OCI-LY3 (cell line): Measurements from ENCODE around the gene RALY.

ENCODE experiments used
- H2AFZ ChIP-seq: fragments of 200-600, 300-600 bp; shearing (Covaris generic); 2 replicates; pipeline ENCODE4 v1.6.0; 2014; ENCODE audit warnings: antibody characterized with exemption, low read depth, low read length
- H3K27ac ChIP-seq: fragments of 200-600, 300-600 bp; sonication (generic); 2 replicates; pipeline ENCODE4 v1.5.1; 2014; ENCODE audit warnings: mild to moderate bottlenecking, low read length, moderate library complexity, mixed read lengths
- H3K27me3 ChIP-seq: fragments of 200-600, 300-600 bp; sonication (generic); 2 replicates; pipeline ENCODE4 v1.6.1; 2014; ENCODE audit warnings: low read depth, low read length, mixed read lengths
- H3K36me3 ChIP-seq: fragments of 200-600, 300-600 bp; sonication (generic); replicated peaks from 2 replicates; pipeline ENCODE3; 2014; ENCODE audit warnings: low read depth, low read length, mixed read lengths
- H3K4me1 ChIP-seq: fragments of 300-600, 200-600 bp; sonication (generic); 2 replicates; pipeline ENCODE4 v1.6.1; 2014; ENCODE audit warnings: low read length, mixed read lengths
- H3K4me2 ChIP-seq: fragments of 200-600, 300-600 bp; sonication (generic); 2 replicates; pipeline ENCODE4 v1.6.1; 2014; ENCODE audit warnings: low read length, mixed read lengths
- H3K4me3 ChIP-seq: fragments of 300-600, 200-600 bp; sonication (generic); 2 replicates; pipeline ENCODE4 v1.5.1; 2014; ENCODE audit warnings: antibody characterized with exemption, mild to moderate bottlenecking, low read length, moderate library complexity
- H3K79me2 ChIP-seq: fragments of 300-600, 200-600 bp; shearing (Covaris generic); 2 replicates; pipeline ENCODE4 v1.6.1; 2014; ENCODE audit warnings: mild to moderate bottlenecking, low read length, mixed read lengths
- H3K9ac ChIP-seq: fragments of 300-600, 200-600 bp; shearing (Covaris generic); 2 replicates; pipeline ENCODE4 v1.6.0; 2014; ENCODE audit warnings: mild to moderate bottlenecking, low read length, moderate library complexity
- H3K9me3 ChIP-seq: fragments of 200-600, 300-600 bp; shearing (Covaris generic); 2 replicates; pipeline ENCODE4 v1.6.1; 2014; ENCODE audit warnings: low read length, mixed read lengths; ENCODE audit not compliant: insufficient read depth
- H4K20me1 ChIP-seq: fragments of 200-600, 300-600 bp; sonication (generic); 2 replicates; pipeline ENCODE4 v1.6.1; 2016; ENCODE audit warnings: low read length, mixed read lengths; ENCODE audit not compliant: insufficient read depth
- EZH2phosphoT487 ChIP-seq: fragments of 200-600 bp; shearing (Covaris generic); IDR thresholded peaks from 2 replicates; pipeline ENCODE4 v1.6.1; 2018; ENCODE audit warnings: antibody characterized with exemption, mixed run types, low read depth
- TF ChIP-seq, protein P1 (sequence below): fragments of 200-600, 300-600 bp; sonication (generic); IDR thresholded peaks from 2 replicates; pipeline ENCODE4 v1.5.1; 2014; ENCODE audit warnings: antibody characterized with exemption, low read length, low read depth

RALY gene

DNA sequence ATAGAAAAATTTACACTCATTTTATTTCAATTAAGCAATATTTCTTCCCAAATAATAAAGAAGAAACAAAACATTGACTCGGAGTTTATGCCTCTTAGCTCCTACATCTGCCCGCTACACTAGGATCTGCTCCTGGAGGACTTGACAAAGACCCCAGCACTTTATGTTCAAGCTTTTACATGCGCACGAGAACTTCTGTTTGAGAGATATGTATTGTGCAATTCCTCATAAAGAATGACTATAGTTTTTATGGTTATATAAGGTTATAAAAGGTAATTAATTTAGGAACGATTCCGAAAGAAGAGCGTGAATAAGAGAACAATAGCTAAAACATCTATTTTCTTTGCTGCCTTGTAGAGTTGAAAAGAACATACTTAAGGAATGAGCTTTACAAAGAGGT lies 12.4 kb upstream of the RALY start:
- no peak overlapping the region for H3K9ac ChIP-seq
- H4K20me1 ChIP-seq, result no peaks in the 10 kb centered on the region
- H2AFZ ChIP-seq, result no peak overlapping the region
- peaks cover 11% of the 10 kb centered on the region for H3K27me3 ChIP-seq
- no peaks in the 10 kb centered on the region for H3K9me3 ChIP-seq
- no peaks in the 10 kb centered on the region for H3K79me2 ChIP-seq
- no peak overlapping the region for H3K4me2 ChIP-seq
- no peak overlapping the region for H3K27ac ChIP-seq
- no peaks in the 10 kb centered on the region for H3K4me1 ChIP-seq
- H3K36me3 ChIP-seq, result no peaks in the 10 kb centered on the region
- H3K4me3 ChIP-seq, result no peak overlapping the region
- no peak for TF ChIP-seq EZH2phosphoT487
- TF ChIP-seq, protein P1, sequence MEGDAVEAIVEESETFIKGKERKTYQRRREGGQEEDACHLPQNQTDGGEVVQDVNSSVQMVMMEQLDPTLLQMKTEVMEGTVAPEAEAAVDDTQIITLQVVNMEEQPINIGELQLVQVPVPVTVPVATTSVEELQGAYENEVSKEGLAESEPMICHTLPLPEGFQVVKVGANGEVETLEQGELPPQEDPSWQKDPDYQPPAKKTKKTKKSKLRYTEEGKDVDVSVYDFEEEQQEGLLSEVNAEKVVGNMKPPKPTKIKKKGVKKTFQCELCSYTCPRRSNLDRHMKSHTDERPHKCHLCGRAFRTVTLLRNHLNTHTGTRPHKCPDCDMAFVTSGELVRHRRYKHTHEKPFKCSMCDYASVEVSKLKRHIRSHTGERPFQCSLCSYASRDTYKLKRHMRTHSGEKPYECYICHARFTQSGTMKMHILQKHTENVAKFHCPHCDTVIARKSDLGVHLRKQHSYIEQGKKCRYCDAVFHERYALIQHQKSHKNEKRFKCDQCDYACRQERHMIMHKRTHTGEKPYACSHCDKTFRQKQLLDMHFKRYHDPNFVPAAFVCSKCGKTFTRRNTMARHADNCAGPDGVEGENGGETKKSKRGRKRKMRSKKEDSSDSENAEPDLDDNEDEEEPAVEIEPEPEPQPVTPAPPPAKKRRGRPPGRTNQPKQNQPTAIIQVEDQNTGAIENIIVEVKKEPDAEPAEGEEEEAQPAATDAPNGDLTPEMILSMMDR, result no peak

DNA sequence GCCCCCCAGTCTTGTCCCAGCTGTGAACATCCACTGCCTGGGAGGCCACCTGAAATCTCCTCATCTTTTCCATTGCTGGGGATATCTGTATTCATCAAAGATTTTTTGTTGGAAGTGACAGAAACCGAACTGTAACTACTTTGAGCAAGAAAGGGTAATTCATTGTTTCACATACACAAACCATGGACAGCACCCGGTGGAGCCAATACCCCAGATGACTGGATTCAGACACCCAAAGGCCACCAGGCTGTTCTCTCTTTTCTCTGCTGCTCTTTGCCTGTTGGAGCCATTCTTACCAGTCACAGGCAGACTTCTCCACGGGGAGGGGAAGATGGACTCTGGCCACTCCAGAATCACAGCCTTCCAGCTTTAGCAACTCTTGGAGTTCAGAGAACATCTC lies 11.7 kb upstream of the RALY start:
- H3K9me3 ChIP-seq, result no peaks in the 10 kb centered on the region
- no peak overlapping the region for H3K27ac ChIP-seq
- no peaks in the 10 kb centered on the region for H3K4me1 ChIP-seq
- no peaks in the 10 kb centered on the region for H4K20me1 ChIP-seq
- H3K36me3 ChIP-seq, result no peaks in the 10 kb centered on the region
- H3K9ac ChIP-seq, result no peak overlapping the region
- no peak for TF ChIP-seq EZH2phosphoT487
- TF ChIP-seq, protein P1, result no peak
- H3K79me2 ChIP-seq, result no peaks in the 10 kb centered on the region
- no peak overlapping the region for H2AFZ ChIP-seq
- no peak overlapping the region for H3K4me2 ChIP-seq
- no peak overlapping the region for H3K4me3 ChIP-seq
- peaks cover 11% of the 10 kb centered on the region for H3K27me3 ChIP-seq

DNA sequence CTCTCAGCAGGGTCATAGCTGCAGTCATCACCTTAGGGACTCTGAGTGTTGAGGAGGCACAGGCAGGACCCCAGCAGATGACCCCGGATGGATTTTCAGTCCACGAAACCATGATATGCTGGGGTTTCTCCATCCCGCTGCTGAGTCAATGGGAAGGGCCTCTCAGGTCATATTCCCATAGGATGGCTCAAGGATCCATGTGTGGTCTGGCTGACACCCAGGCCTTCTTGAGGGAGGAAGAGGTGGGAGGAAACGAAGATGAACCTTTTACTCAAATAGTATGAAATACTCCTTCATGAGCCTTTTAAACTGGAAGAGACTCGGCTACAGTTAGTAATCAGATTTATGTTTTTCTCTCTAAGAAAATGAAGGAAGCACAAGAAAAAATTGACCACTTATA lies 10.3 kb upstream of the RALY start:
- no peaks in the 10 kb centered on the region for H3K9me3 ChIP-seq
- no peak overlapping the region for H2AFZ ChIP-seq
- no peak overlapping the region for H3K4me2 ChIP-seq
- no peak overlapping the region for H3K27ac ChIP-seq
- H3K4me1 ChIP-seq, result no peaks in the 10 kb centered on the region
- no peak overlapping the region for H3K4me3 ChIP-seq
- H3K27me3 ChIP-seq, result peaks cover 6% of the 10 kb centered on the region
- H4K20me1 ChIP-seq, result no peaks in the 10 kb centered on the region
- no peaks in the 10 kb centered on the region for H3K79me2 ChIP-seq
- no peaks in the 10 kb centered on the region for H3K36me3 ChIP-seq
- TF ChIP-seq, protein P1, result no peak
- TF ChIP-seq EZH2phosphoT487, result no peak
- no peak overlapping the region for H3K9ac ChIP-seq

DNA sequence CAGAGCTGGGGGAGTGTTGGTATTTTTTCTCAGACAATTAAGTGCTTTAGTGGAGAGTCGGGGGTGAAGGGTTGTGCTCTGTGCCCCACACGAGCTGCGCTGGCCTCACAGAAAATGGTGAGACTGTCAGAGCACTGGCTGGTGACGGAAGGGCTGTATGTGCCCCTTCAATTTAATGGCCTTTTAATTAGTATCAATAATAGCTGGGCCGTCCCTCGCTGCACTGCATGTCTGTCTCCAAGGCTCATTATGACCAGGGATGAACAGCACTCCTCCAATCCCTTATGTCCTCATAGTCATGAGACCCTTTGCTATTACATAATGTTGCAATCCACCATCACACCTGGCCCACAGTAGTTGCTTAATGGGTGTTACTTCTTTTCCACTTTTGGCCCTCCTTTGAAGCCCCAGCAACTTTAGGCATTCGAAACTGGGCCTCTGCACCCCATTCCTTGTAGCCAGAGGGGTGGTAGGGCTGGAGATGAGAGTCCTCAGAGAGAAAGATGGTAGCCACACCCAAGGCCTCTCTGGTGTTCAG lies 9.5 kb upstream of the RALY start:
- H2AFZ ChIP-seq, result no peak overlapping the region
- no peaks in the 10 kb centered on the region for H4K20me1 ChIP-seq
- no peaks in the 10 kb centered on the region for H3K4me1 ChIP-seq
- H3K9ac ChIP-seq, result no peak overlapping the region
- no peaks in the 10 kb centered on the region for H3K79me2 ChIP-seq
- H3K4me2 ChIP-seq, result no peak overlapping the region
- no peaks in the 10 kb centered on the region for H3K9me3 ChIP-seq
- H3K36me3 ChIP-seq, result no peaks in the 10 kb centered on the region
- no peak overlapping the region for H3K4me3 ChIP-seq
- TF ChIP-seq, protein P1, result no peak
- TF ChIP-seq EZH2phosphoT487, result no peak
- H3K27ac ChIP-seq, result no peak overlapping the region
- H3K27me3 ChIP-seq, result peaks cover 4% of the 10 kb centered on the region
